SU-DHL-6 (cell line): ENCODE results near the gene PPIB.
"Not testable (repeated sequence)": the region's sequence is repeated elsewhere in the genome, so short reads cannot be mapped to it uniquely, and the experiment has no call there.

ENCODE experiments used
- H2AFZ ChIP-seq: fragments of 200-600 bp; sonication (generic); 2 replicates; pipeline ENCODE4 v1.6.1; 2014; ENCODE audit warnings: low read depth, mild to moderate bottlenecking, moderate library complexity, mixed read lengths, antibody characterized with exemption, low read length; ENCODE audit not compliant: severe bottlenecking
- H3F3A ChIP-seq: fragments of 200-600 bp; shearing (Covaris generic); 2 replicates; pipeline ENCODE4 v1.6.0; 2016; ENCODE audit warnings: antibody characterized with exemption, mild to moderate bottlenecking; ENCODE audit not compliant: insufficient read depth
- H3K27ac ChIP-seq: fragments of 200-600 bp; sonication (generic); 2 replicates; pipeline ENCODE4 v1.5.1; 2016; ENCODE audit warnings: low read depth, mild to moderate bottlenecking, low read length, moderate library complexity, mixed read lengths
- H3K27me3 ChIP-seq: fragments of 200-600 bp; sonication (generic), shearing (Covaris generic); 2 replicates; pipeline ENCODE4 v1.6.0; 2014; ENCODE audit warnings: mild to moderate bottlenecking, low read length
- H3K36me3 ChIP-seq: fragments of 200-600 bp; sonication (generic); 2 replicates; pipeline ENCODE4 v1.6.1; 2014; ENCODE audit warnings: mild to moderate bottlenecking, low read length, mixed read lengths
- H3K4me2 ChIP-seq: fragments of 300-600, 200-600 bp; shearing (Covaris generic), sonication (generic); 2 replicates; pipeline ENCODE4 v1.6.0; 2014; ENCODE audit warnings: low read length, low read depth, mild to moderate bottlenecking; ENCODE audit not compliant: poor library complexity, severe bottlenecking
- H3K4me3 ChIP-seq: fragments of 200-600 bp; sonication (generic); 2 replicates; pipeline ENCODE4 v1.5.1; 2014; ENCODE audit warnings: antibody characterized with exemption, low read length, mild to moderate bottlenecking, mixed read lengths; ENCODE audit not compliant: insufficient read depth, poor library complexity, severe bottlenecking
- H3K79me2 ChIP-seq: fragments of 200-600 bp; sonication (generic); 2 replicates; pipeline ENCODE4 v1.6.1; 2014; ENCODE audit warnings: mild to moderate bottlenecking, low read length, moderate library complexity; ENCODE audit not compliant: insufficient read depth
- H3K9ac ChIP-seq: fragments of 200-600 bp; sonication (generic); 2 replicates; pipeline ENCODE4 v1.7.0; 2014; ENCODE audit warnings: mild to moderate bottlenecking, low read length
- H3K9me2 ChIP-seq: fragments of 200-600 bp; sonication (generic); replicated peaks from 2 replicates; pipeline ENCODE4 v1.6.1; 2014; ENCODE audit warnings: low read length; ENCODE audit not compliant: insufficient read depth
- H3K9me3 ChIP-seq: fragments of 200-600 bp; sonication (generic); 2 replicates; pipeline ENCODE4 v1.6.1; 2014; ENCODE audit warnings: low read length, mixed read lengths; ENCODE audit not compliant: insufficient read depth
- H4K20me1 ChIP-seq: fragments of 200-600 bp; sonication (generic); 2 replicates; pipeline ENCODE4 v1.6.1; 2014; ENCODE audit warnings: low read depth, mild to moderate bottlenecking, antibody characterized with exemption, low read length, moderate library complexity, mixed read lengths
- CTCF ChIP-seq: fragments of 200-600 bp; sonication (generic); IDR thresholded peaks from one replicate; pipeline ENCODE4 v1.5.1; 2017; ENCODE audit warnings: antibody characterized with exemption, mild to moderate bottlenecking, low read length, moderate library complexity; ENCODE audit not compliant: insufficient read depth, poor library complexity, severe bottlenecking
- EZH2phosphoT487 ChIP-seq: fragments of 200-600 bp; sonication (generic), shearing (Covaris generic); conservative IDR thresholded peaks from 2 replicates; pipeline ENCODE4 v1.6.1; 2018; ENCODE audit warnings: mild to moderate bottlenecking, antibody characterized with exemption, low read length, moderate library complexity, mixed read lengths

The PPIB gene

GRCh38 chr15:64122936-64123351, 39.9 kb downstream of the PPIB start:
- Histone ChIP-seq H3K9ac (no peak overlapping the region), H4K20me1 (no peaks in the 10 kb centered on the region), H3K27me3 (no peaks in the 10 kb centered on the region), H3F3A (no peaks in the 10 kb centered on the region), H3K36me3 (peaks cover 29% of the 10 kb centered on the region; the same call in 1 of the 2 replicates), H3K4me3 (no peak overlapping the region), H3K4me2 (no peak overlapping the region), H3K9me2 (no peaks in the 10 kb centered on the region), H2AFZ (no peak overlapping the region), H3K79me2 (no peaks in the 10 kb centered on the region), H3K27ac (no peak overlapping the region), H3K9me3 (no peaks in the 10 kb centered on the region)
- TF ChIP-seq CTCF = no peak
- TF ChIP-seq EZH2phosphoT487 = no peak

- Histone ChIP-seq H3F3A (no peaks in the 10 kb centered on the region), H3K4me3 (no peak overlapping the region), H3K4me2 (no peak overlapping the region), H2AFZ (no peak overlapping the region), H3K9ac (no peak overlapping the region), H3K27ac (no peak overlapping the region), H3K9me3 (no peaks in the 10 kb centered on the region), H4K20me1 (no peaks in the 10 kb centered on the region), H3K27me3 (no peaks in the 10 kb centered on the region), H3K9me2 (no peaks in the 10 kb centered on the region), H3K79me2 (no peaks in the 10 kb centered on the region), H3K36me3 (peaks cover 26% of the 10 kb centered on the region; the same call in 1 of the 2 replicates)
- TF ChIP-seq EZH2phosphoT487 = no peak
- TF ChIP-seq CTCF = no peak
These were observed 40.4 kb downstream of the PPIB start for GRCh38 chr15:64122444-64122843.

GRCh38 chr15:64121614-64122013, 41.2 kb downstream of the PPIB start:
- no peak overlapping the region for H2AFZ ChIP-seq
- no peaks in the 10 kb centered on the region for H3F3A ChIP-seq
- no peaks in the 10 kb centered on the region for H3K27me3 ChIP-seq
- no peak for TF ChIP-seq CTCF
- no peak for TF ChIP-seq EZH2phosphoT487
- H3K27ac ChIP-seq = no peak overlapping the region
- H3K4me3 ChIP-seq = no peak overlapping the region
- no peaks in the 10 kb centered on the region for H3K79me2 ChIP-seq
- no peak overlapping the region for H3K9ac ChIP-seq
- no peaks in the 10 kb centered on the region for H3K9me2 ChIP-seq
- H3K36me3 ChIP-seq = peaks cover 20% of the 10 kb centered on the region; the same call in 1 of the 2 replicates
- H3K9me3 ChIP-seq = no peaks in the 10 kb centered on the region
- no peak overlapping the region for H3K4me2 ChIP-seq
- no peaks in the 10 kb centered on the region for H4K20me1 ChIP-seq

GRCh38 chr15:64120322-64120721, 42.5 kb downstream of the PPIB start:
- not testable (repeated sequence) for H3K9ac ChIP-seq, H3K9me2 ChIP-seq, H3K79me2 ChIP-seq, H4K20me1 ChIP-seq, H2AFZ ChIP-seq, H3K4me3 ChIP-seq, H3K9me3 ChIP-seq, H3F3A ChIP-seq, H3K27me3 ChIP-seq, H3K4me2 ChIP-seq, H3K27ac ChIP-seq
- peaks cover 20% of the 10 kb centered on the region; the same call in 1 of the 2 replicates for H3K36me3 ChIP-seq
